Adipocyte (in vitro differentiated cells): ENCODE data around the gene LRRC74A.

ENCODE experiments used
- DNase-seq: peaks from one replicate; pipeline ENCODE4 v3.0.0-alpha.2; 2015; ENCODE audit warnings: low read depth
- H3K27me3 ChIP-seq: replicated peaks from 2 replicates; pipeline ENCODE4 v1.7.0; 2013; ENCODE audit warnings: mild to moderate bottlenecking, low read length, moderate library complexity; ENCODE audit not compliant: control insufficient read depth, insufficient read depth
- H3K36me3 ChIP-seq: 2 replicates; pipeline ENCODE4 v1.7.0; 2013; ENCODE audit warnings: low read length, mild to moderate bottlenecking, moderate library complexity; ENCODE audit not compliant: control insufficient read depth, insufficient read depth, severe bottlenecking
- H3K4me1 ChIP-seq: 2 replicates; pipeline ENCODE4 v1.7.0; 2013; ENCODE audit warnings: mild to moderate bottlenecking, low read length, moderate library complexity; ENCODE audit not compliant: control insufficient read depth, insufficient read depth
- H3K4me3 ChIP-seq: 2 replicates; pipeline ENCODE4 v1.7.0; 2013; ENCODE audit warnings: mild to moderate bottlenecking, low read length, moderate library complexity
- H3K9ac ChIP-seq: 2 replicates; pipeline ENCODE4 v1.7.0; 2013; ENCODE audit warnings: mild to moderate bottlenecking, low read length, moderate library complexity
- H3K9me3 ChIP-seq: 2 replicates; pipeline ENCODE4 v1.7.0; 2013; ENCODE audit warnings: mild to moderate bottlenecking, low read length, moderate library complexity; ENCODE audit not compliant: control insufficient read depth

Gene LRRC74A

GRCh38 chr14:76810953-76811400 lies 15.2 kb upstream of the LRRC74A start:
- DNase-seq = peak; percentile 82
- no peaks in the 10 kb centered on the region for H3K9me3 ChIP-seq
- H3K36me3 ChIP-seq = peaks cover 24% of the 10 kb centered on the region
- peak overlapping the region; percentile 82 for H3K9ac ChIP-seq
- no peaks in the 10 kb centered on the region for H3K27me3 ChIP-seq
- peak overlapping the region; percentile 87 for H3K4me3 ChIP-seq
- peaks cover 16% of the 10 kb centered on the region for H3K4me1 ChIP-seq

- Histone ChIP-seq H3K4me1 (peaks cover 16% of the 10 kb centered on the region), H3K27me3 (no peaks in the 10 kb centered on the region), H3K36me3 (peaks cover 18% of the 10 kb centered on the region), H3K9me3 (no peaks in the 10 kb centered on the region), H3K9ac (peak overlapping the region; percentile 82), H3K4me3 (peak overlapping the region; percentile 87)
- peak; percentile 51 for DNase-seq
Observed at GRCh38 chr14:76811561-76811960, 14.6 kb upstream of the LRRC74A start.

GRCh38 chr14:76812093-76812421 lies 14.2 kb upstream of the LRRC74A start:
- H3K36me3 ChIP-seq = peaks cover 13% of the 10 kb centered on the region
- H3K4me3 ChIP-seq = peak overlapping the region; percentile 87
- peak overlapping the region; percentile 82 for H3K9ac ChIP-seq
- no peaks in the 10 kb centered on the region for H3K9me3 ChIP-seq
- H3K27me3 ChIP-seq = no peaks in the 10 kb centered on the region
- no peak for DNase-seq
- H3K4me1 ChIP-seq = peaks cover 16% of the 10 kb centered on the region

GRCh38 chr14:76812422-76813383 lies 13.5 kb upstream of the LRRC74A start, which contains the start of gene ANGEL1:
ANGEL1 (minus strand) TSS chr14:76812882; CDS start chr14:76812827, 55 bp downstream.
- Histone ChIP-seq H3K36me3 (peaks cover 7% of the 10 kb centered on the region), H3K4me1 (peaks cover 16% of the 10 kb centered on the region), H3K27me3 (peaks cover 5% of the 10 kb centered on the region), H3K9me3 (no peaks in the 10 kb centered on the region), H3K9ac (peak within 1 kb of the TSS; percentile 82), H3K4me3 (peak within 1 kb of the TSS; percentile 87)
- peak; percentile 97 for DNase-seq

- no peaks in the 10 kb centered on the region for H3K36me3 ChIP-seq
- peaks cover 8% of the 10 kb centered on the region for H3K27me3 ChIP-seq
- no peak overlapping the region for H3K4me3 ChIP-seq
- no peaks in the 10 kb centered on the region for H3K9me3 ChIP-seq
- no peak overlapping the region for H3K9ac ChIP-seq
- no peak for DNase-seq
- peaks cover 16% of the 10 kb centered on the region for H3K4me1 ChIP-seq
Observed at GRCh38 chr14:76814726-76815645, 11.2 kb upstream of the LRRC74A start.

- no peaks in the 10 kb centered on the region for H3K9me3 ChIP-seq
- DNase-seq = no peak
- H3K4me1 ChIP-seq = no peaks in the 10 kb centered on the region
- H3K9ac ChIP-seq = no peak overlapping the region
- H3K27me3 ChIP-seq = peaks cover 22% of the 10 kb centered on the region
- H3K36me3 ChIP-seq = no peaks in the 10 kb centered on the region
- no peak overlapping the region for H3K4me3 ChIP-seq
Observed at GRCh38 chr14:76820700-76821099, 5.5 kb upstream of the LRRC74A start.

- Histone ChIP-seq H3K27me3 (peaks cover 6% of the 10 kb centered on the region), H3K9me3 (no peaks in the 10 kb centered on the region), H3K4me3 (peak overlapping the region; percentile 66), H3K4me1 (peaks cover 41% of the 10 kb centered on the region), H3K36me3 (no peaks in the 10 kb centered on the region), H3K9ac (peak overlapping the region; percentile 48)
- DNase-seq = no peak
Observed at GRCh38 chr14:76827696-76828296, 1.6 kb downstream of the LRRC74A start.

- H3K36me3 ChIP-seq = no peaks in the 10 kb centered on the region
- H3K9me3 ChIP-seq = no peaks in the 10 kb centered on the region
- peaks cover 41% of the 10 kb centered on the region for H3K4me1 ChIP-seq
- peak overlapping the region; percentile 66 for H3K4me3 ChIP-seq
- H3K27me3 ChIP-seq = peaks cover 6% of the 10 kb centered on the region
- peak overlapping the region; percentile 48 for H3K9ac ChIP-seq
- no peak for DNase-seq
Observed at GRCh38 chr14:76828339-76829012, 2.3 kb downstream of the LRRC74A start.

GRCh38 chr14:76829013-76829365 lies 2.8 kb downstream of the LRRC74A start:
- peaks cover 6% of the 10 kb centered on the region for H3K27me3 ChIP-seq
- no peak for DNase-seq
- no peak overlapping the region for H3K9ac ChIP-seq
- no peaks in the 10 kb centered on the region for H3K9me3 ChIP-seq
- H3K36me3 ChIP-seq = no peaks in the 10 kb centered on the region
- H3K4me1 ChIP-seq = peaks cover 41% of the 10 kb centered on the region
- no peak overlapping the region for H3K4me3 ChIP-seq

- no peaks in the 10 kb centered on the region for H3K9me3 ChIP-seq
- H3K4me3 ChIP-seq = peak overlapping the region; percentile 43
- H3K27me3 ChIP-seq = peaks cover 6% of the 10 kb centered on the region
- DNase-seq = no peak
- no peak overlapping the region for H3K9ac ChIP-seq
- H3K36me3 ChIP-seq = no peaks in the 10 kb centered on the region
- peaks cover 41% of the 10 kb centered on the region for H3K4me1 ChIP-seq
Observed at GRCh38 chr14:76829650-76830421, 3.6 kb downstream of the LRRC74A start.
